Parathyroid adenoma (tissue), 2 donors: ENCODE data around the gene MAD1L1.

Source experiments
- H2AFZ ChIP-seq: fragments of 300-600 bp; sonication (generic); one replicate; pipeline ENCODE4 v1.7.0; 2017; ENCODE audit warnings: antibody characterized with exemption, mild to moderate bottlenecking
- H3K27ac ChIP-seq: fragments of 300-600 bp; sonication (generic); one replicate; pipeline ENCODE4 v1.7.0; 2017
- H3K27me3 ChIP-seq: fragments of 300-600 bp; sonication (generic); one replicate; pipeline ENCODE4 v1.7.0; 2017; ENCODE audit warnings: low read length; ENCODE audit not compliant: control insufficient read depth, insufficient read depth
- H3K36me3 ChIP-seq: fragments of 300-600 bp; sonication (generic); one replicate; pipeline ENCODE4 v1.7.0; 2017; ENCODE audit warnings: low read length; ENCODE audit not compliant: control insufficient read depth, insufficient read depth
- H3K4me1 ChIP-seq: fragments of 300-600 bp; sonication (generic); one replicate; pipeline ENCODE4 v1.7.0; 2017; ENCODE audit warnings: control low read depth
- H3K4me2 ChIP-seq: fragments of 300-600 bp; sonication (generic); one replicate; pipeline ENCODE4 v1.7.0; 2017; ENCODE audit warnings: low read length
- H3K4me3 ChIP-seq: fragments of 300-600 bp; sonication (generic); one replicate; pipeline ENCODE4 v1.7.0; 2017; ENCODE audit warnings: low read depth, low read length
- H3K79me2 ChIP-seq: fragments of 300-600 bp; sonication (generic); one replicate; pipeline ENCODE4 v1.7.0; 2017; ENCODE audit warnings: control low read depth
- H3K9ac ChIP-seq: fragments of 300-600 bp; sonication (generic); one replicate; pipeline ENCODE4 v1.7.0; 2017; ENCODE audit warnings: mild to moderate bottlenecking
- H3K9me3 ChIP-seq: fragments of 300-600 bp; sonication (generic); one replicate; pipeline ENCODE4 v1.7.0; 2017; ENCODE audit warnings: low read length; ENCODE audit not compliant: control insufficient read depth
- CTCF ChIP-seq: fragments of 300-600 bp; sonication (generic); IDR thresholded peaks from one replicate; pipeline ENCODE4 v1.7.0; 2017; ENCODE audit warnings: antibody characterized with exemption, mild to moderate bottlenecking
- donor health status: primary hyperparathyroidism.

Gene MAD1L1

GRCh38 chr7:1946773-1947450 is 285.8 kb downstream of the MAD1L1 start:
- no peak overlapping the region for H2AFZ ChIP-seq
- no peaks in the 10 kb centered on the region for H3K79me2 ChIP-seq
- no peak for TF ChIP-seq CTCF
- H3K27me3 ChIP-seq: no peaks in the 10 kb centered on the region
- H3K27ac ChIP-seq: no peak overlapping the region
- H3K9me3 ChIP-seq: no peaks in the 10 kb centered on the region
- H3K4me3 ChIP-seq: no peak overlapping the region
- no peaks in the 10 kb centered on the region for H3K4me1 ChIP-seq
- H3K4me2 ChIP-seq: no peak overlapping the region
- no peaks in the 10 kb centered on the region for H3K36me3 ChIP-seq
- H3K9ac ChIP-seq: no peak overlapping the region

DNA sequence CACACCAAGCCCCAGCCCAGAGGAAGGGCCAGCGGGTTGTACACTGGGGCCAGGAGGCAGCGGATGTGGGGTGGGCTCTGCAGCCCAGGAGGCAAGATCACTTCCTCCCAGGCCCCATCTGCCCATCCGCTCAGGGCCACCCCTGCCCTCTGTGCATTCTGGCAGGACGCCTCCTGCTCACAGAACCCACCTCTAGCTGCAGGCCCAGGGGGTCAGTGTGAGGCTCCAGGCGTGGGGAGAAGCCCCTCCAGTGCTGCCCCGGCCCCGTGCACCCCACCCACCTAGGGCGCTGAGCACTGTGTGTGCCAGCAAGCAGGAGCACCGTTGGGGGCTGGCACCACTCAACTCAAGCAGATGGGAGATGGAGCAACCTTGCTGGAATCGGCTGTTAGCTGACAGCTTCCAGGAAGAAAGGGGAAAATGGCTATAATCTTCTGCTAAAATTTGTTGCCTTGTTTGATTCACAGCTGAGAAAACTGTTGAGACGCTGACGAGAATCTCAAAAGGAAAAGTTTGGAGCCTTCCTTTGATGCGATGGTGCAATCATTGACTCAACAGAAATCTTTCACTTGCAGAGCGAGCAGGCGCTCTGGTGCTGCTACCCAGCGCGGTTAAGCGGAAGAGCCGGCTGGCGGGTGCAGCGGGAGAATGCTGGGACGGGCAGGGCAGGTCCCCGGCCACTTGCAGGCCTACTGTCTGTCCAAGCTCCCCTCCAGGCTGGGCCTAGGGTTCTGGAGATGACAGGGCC is 286.5 kb downstream of the MAD1L1 start:
- Histone ChIP-seq H3K27ac (no peak overlapping the region), H3K9ac (no peak overlapping the region), H3K4me3 (no peak overlapping the region), H3K4me1 (no peaks in the 10 kb centered on the region), H2AFZ (no peak overlapping the region), H3K4me2 (no peak overlapping the region), H3K9me3 (no peaks in the 10 kb centered on the region), H3K27me3 (no peaks in the 10 kb centered on the region), H3K36me3 (no peaks in the 10 kb centered on the region), H3K79me2 (no peaks in the 10 kb centered on the region)
- no peak for TF ChIP-seq CTCF

DNA sequence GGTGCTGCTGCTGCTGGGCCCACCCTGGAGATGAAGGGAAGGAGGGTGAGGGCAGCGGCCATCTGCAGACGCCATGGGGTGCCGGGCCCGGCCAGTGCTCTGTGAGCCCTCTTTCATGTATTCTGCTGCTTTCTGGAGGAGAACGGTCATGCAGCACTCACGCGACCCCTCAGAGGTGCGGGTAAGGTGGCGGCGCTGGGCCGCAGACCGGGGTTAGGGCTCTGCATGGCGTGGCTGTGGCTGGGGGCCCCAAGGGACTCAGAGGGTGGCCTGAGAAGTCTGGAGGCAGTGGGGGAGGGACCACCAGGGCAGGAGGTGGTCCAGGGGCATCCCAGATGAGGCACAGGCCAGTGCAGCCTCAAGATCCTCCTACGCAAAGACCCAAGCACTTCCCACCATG is 287.2 kb downstream of the MAD1L1 start:
- Histone ChIP-seq H3K27ac (no peak overlapping the region), H3K9ac (no peak overlapping the region), H3K9me3 (no peaks in the 10 kb centered on the region), H3K27me3 (no peaks in the 10 kb centered on the region), H3K4me3 (no peak overlapping the region), H3K4me2 (no peak overlapping the region), H3K79me2 (no peaks in the 10 kb centered on the region), H3K36me3 (no peaks in the 10 kb centered on the region), H3K4me1 (no peaks in the 10 kb centered on the region), H2AFZ (no peak overlapping the region)
- no peak for TF ChIP-seq CTCF

GRCh38 chr7:1944619-1945210 is 288.0 kb downstream of the MAD1L1 start:
- Histone ChIP-seq H3K4me1 (no peaks in the 10 kb centered on the region), H3K27me3 (no peaks in the 10 kb centered on the region), H3K36me3 (no peaks in the 10 kb centered on the region), H3K9ac (no peak overlapping the region), H3K9me3 (no peaks in the 10 kb centered on the region), H3K4me3 (no peak overlapping the region), H2AFZ (no peak overlapping the region), H3K27ac (no peak overlapping the region), H3K79me2 (no peaks in the 10 kb centered on the region), H3K4me2 (no peak overlapping the region)
- no peak for TF ChIP-seq CTCF
